ENCODE measurements around the gene HOMER2.

- TF ChIP-seq POLR2AphosphoS5 (IDR thresholded peaks at IDR 0.05) = no peak
- TF ChIP-seq POLR2A (IDR thresholded peaks at IDR 0.05) = no peak
These were observed 33.9 kb upstream of the HOMER2 start for GRCh38 chr15:82986442-82986780.

Data from suprapubic skin (tissue), 4 donors.